Upper lobe of left lung (tissue), 6 donors: ENCODE results near the gene MILR1. TPM values are rescaled to one million over a fixed set of nuclear protein-coding genes. Genes with fewer than 3 reads are reported as not detected.

Experiments
- ATAC-seq, 2 donors: fragments of 200-7000 bp; cut with Tn5 transposase; one replicate each; pipeline ENCODE4 v1.9.1; 2022; ENCODE audit warnings: mild to moderate bottlenecking in 2 of 2, moderate library complexity in 2 of 2; ENCODE audit not compliant: low FRiP score in 2 of 2
- DNase-seq, 2 donors: peaks; one replicate each; pipeline ENCODE4 v3.0.0-alpha.2; 2019 to 2020
- H3K27ac ChIP-seq, 4 donors: fragments of 200-600 bp; sonication (generic); one replicate each; pipeline ENCODE4 v1.5.1; 2016 to 2019
- H3K27me3 ChIP-seq, 4 donors: fragments of 200-600 bp; sonication (generic); one replicate each; pipeline ENCODE4 v1.5.1; 2017 to 2019
- H3K36me3 ChIP-seq, 4 donors: fragments of 200-600 bp; sonication (generic); one replicate each; pipeline ENCODE4 v1.5.1; 2016 to 2019
- H3K4me1 ChIP-seq, 4 donors: fragments of 200-600 bp; sonication (generic); one replicate each; pipeline ENCODE4 v1.5.1; 2018 to 2019
- H3K4me3 ChIP-seq, 4 donors: fragments of 200-600 bp; sonication (generic); one replicate each; pipeline ENCODE4 v1.5.1; 2017 to 2019; ENCODE audit warnings: mild to moderate bottlenecking in 2 of 4, moderate library complexity in 1 of 4
- H3K9me3 ChIP-seq, 4 donors: fragments of 200-600 bp; sonication (generic); one replicate each; pipeline ENCODE4 v1.5.1; 2018 to 2019
- CTCF ChIP-seq, 6 experiments: fragments of 450-650 bp in 4 of 6; fragments of 200-600 bp in 2 of 6; sonication (generic) in 2 of 6; IDR thresholded peaks; one replicate each; pipeline ENCODE4 v1.5.1; 2016 to 2019; ENCODE audit warnings: antibody characterized with exemption in 6 of 6
- EP300 ChIP-seq, 4 donors: sonication (generic); formaldehyde crosslinking; IDR thresholded peaks; one replicate each; pipeline ENCODE4 v1.5.1; 2017; ENCODE audit warnings: antibody characterized with exemption in 4 of 4, control low read depth in 2 of 4
- POLR2A ChIP-seq, 4 donors: fragments of 450-650 bp; IDR thresholded peaks; one replicate each; pipeline ENCODE4 v1.5.1; 2016 to 2017; ENCODE audit warnings: antibody characterized with exemption in 4 of 4, mild to moderate bottlenecking in 2 of 4
- POLR2AphosphoS5 ChIP-seq, 2 donors: sonication (generic); formaldehyde crosslinking; IDR thresholded peaks; one replicate each; pipeline ENCODE4 v1.5.1; 2017; ENCODE audit warnings: antibody characterized with exemption in 2 of 2
- WGBS, 2 donors: methylation state at CpG; one replicate each; pipeline ENCODE4 v1.1.5; 2017 to 2018; 5-methylcytosine and 5-hydroxymethylcytosine counted together
- total RNA-seq, 6 donors: library from RNA; depleted of rRNA in 4 of 6; stranded (reverse); fragments of >200 nt in 4 of 6; gene quantifications; one replicate each; pipeline versions ENCODE4 v1.1.0 to v1.2.1, GENCODE V29; 2016 to 2021
- donor health status: DM: no; HTN: no; CAD: no; lungs with moderate emphysema.
- donor health status: DM: no; HTN: yes; CAD: no; lungs with severe emphysema.

MILR1 gene, protein sequence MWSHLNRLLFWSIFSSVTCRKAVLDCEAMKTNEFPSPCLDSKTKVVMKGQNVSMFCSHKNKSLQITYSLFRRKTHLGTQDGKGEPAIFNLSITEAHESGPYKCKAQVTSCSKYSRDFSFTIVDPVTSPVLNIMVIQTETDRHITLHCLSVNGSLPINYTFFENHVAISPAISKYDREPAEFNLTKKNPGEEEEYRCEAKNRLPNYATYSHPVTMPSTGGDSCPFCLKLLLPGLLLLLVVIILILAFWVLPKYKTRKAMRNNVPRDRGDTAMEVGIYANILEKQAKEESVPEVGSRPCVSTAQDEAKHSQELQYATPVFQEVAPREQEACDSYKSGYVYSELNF
- total RNA-seq: 10 to 100 TPM in 3 of 6 donors, 1 to 10 TPM in 3; 6.3 to 22.9 (median 10.2) TPM

- H3K27me3 ChIP-seq: no peaks in the 10 kb centered on the region
- ATAC-seq (peak; percentile 87 to 96), DNase-seq (peak in 1 of 2 donors; percentile 71)
- H3K36me3 ChIP-seq: no peaks in the 10 kb centered on the region
- WGBS, 2 donors: 35 to 37% methylated on average over 10 of the region's 10 CpGs
- H3K4me1 ChIP-seq: peaks cover 0 to 10% (median 5%) of the 10 kb centered on the region in 4 donors
- peak in 2 of 4 donors; percentile 18 to 48 for TF ChIP-seq POLR2A (IDR thresholded peaks at IDR 0.05)
- TF ChIP-seq POLR2AphosphoS5 (IDR thresholded peaks at IDR 0.05): peak; percentile 32 to 61
- TF ChIP-seq EP300 (IDR thresholded peaks at IDR 0.05): no peak
- peak within 1 kb of the TSS; percentile 68 to 87 (median 79) for H3K27ac ChIP-seq
- H3K9me3 ChIP-seq: no peaks in the 10 kb centered on the region
- H3K4me3 ChIP-seq: peak within 1 kb of the TSS in 2 of 4 donors; percentile 9 to 26
These were observed at the start of gene MILR1 for GRCh38 chr17:64448665-64449512. MILR1 (plus strand) TSS chr17:64449115; CDS start chr17:64449169, 54 bp downstream.

DNA sequence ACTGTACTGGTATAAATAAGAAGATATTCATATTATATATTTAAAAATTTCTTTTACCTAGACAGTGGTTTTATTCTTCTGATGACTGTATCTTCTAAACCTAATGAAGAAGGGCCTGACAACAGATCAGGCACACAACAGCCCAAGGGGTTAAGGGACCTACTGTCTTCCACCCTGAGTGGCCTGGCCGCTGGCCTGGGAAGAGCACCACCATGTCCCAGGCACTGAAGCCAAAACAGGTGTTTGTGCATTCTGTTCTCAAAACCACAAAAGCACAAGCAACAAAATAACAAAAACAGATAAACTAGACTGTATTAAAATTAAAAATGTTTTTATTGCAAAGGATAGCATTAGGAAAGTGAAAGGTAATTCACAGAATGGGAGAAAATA, 49.2 kb upstream of the MILR1 start:
- H3K36me3 ChIP-seq: no peaks in the 10 kb centered on the region
- H3K9me3 ChIP-seq: no peaks in the 10 kb centered on the region
- H3K27ac ChIP-seq: no peak overlapping the region
- DNase-seq (no peak), ATAC-seq (no peak)
- TF ChIP-seq EP300 (IDR thresholded peaks at IDR 0.05) (no peak), POLR2AphosphoS5 (IDR thresholded peaks at IDR 0.05) (no peak)
- 97% methylated on average over 1 of the region's 1 CpG for WGBS, 2 donors
- H3K27me3 ChIP-seq: no peaks in the 10 kb centered on the region
- H3K4me3 ChIP-seq: no peak overlapping the region
- peaks cover 4 to 16% (median 12%) of the 10 kb centered on the region in 4 donors for H3K4me1 ChIP-seq

DNA sequence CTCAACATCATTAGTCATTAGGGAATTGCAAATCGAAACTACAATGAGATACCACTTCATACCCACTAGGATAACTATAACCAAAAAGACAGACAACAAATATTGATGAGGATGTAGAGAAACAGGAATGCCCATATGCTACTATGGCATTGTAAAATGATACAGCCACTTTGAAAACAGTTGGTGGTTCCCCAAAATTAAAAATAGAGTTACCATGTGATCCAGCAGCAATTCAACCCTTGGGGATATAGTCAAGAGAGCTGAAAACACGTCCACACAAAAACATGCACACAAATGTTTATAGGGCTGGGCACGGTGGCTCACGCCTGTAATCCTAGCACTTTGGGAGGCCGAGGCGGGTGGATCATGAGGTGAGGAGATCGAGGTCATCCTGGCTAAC, 48.3 kb upstream of the MILR1 start:
- ATAC-seq: peak in 1 of 2 donors; percentile 34
- H3K9me3 ChIP-seq: no peaks in the 10 kb centered on the region
- peak overlapping the region in 2 of 4 donors; percentile 7 to 23 for H3K27ac ChIP-seq
- no peak overlapping the region for H3K4me3 ChIP-seq
- WGBS, 2 donors: 71 to 72% methylated on average over 7 of the region's 7 CpGs
- peaks cover 9 to 17% (median 14%) of the 10 kb centered on the region in 4 donors for H3K4me1 ChIP-seq
- H3K36me3 ChIP-seq: no peaks in the 10 kb centered on the region
- DNase-seq: no peak
- no peak for TF ChIP-seq POLR2A (IDR thresholded peaks at IDR 0.05)
- TF ChIP-seq POLR2AphosphoS5 (IDR thresholded peaks at IDR 0.05): no peak
- no peak for TF ChIP-seq CTCF (IDR thresholded peaks at IDR 0.05)
- no peak for TF ChIP-seq EP300 (IDR thresholded peaks at IDR 0.05)
- no peaks in the 10 kb centered on the region for H3K27me3 ChIP-seq

DNA sequence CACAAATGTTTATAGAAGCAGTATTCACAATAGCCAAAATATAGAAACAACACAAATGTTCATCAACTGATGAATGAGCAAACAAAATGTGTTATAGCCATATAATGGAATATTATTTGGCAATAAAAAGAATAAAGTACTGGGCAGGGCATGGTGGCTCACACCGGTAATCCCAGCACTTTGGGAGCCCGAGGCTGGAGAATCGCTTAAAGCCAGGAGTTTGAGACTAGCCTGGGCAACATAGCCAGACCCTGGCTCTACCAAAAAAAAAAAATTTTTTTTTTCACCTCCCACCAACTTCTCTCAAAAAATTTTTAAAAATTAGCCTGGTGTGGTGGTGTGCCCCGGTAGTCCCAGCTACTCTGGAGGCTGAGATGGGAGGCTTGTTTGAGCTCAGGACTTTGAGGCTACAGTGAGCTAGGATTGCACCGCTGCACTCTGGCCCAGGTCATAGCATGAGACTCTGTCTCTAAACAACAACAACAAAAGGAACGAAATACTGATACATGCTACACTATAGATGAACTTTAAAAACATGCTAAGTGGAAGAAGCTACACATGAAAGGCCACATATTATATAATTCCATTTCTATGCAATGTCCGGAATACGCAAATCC, 47.6 kb upstream of the MILR1 start:
- no peak for ATAC-seq
- no peak for DNase-seq
- no peak for TF ChIP-seq POLR2AphosphoS5 (IDR thresholded peaks at IDR 0.05)
- no peak for TF ChIP-seq POLR2A (IDR thresholded peaks at IDR 0.05)
- Histone ChIP-seq H3K4me1 (peaks cover 11 to 14% (median 11%) of the 10 kb centered on the region in 4 donors), H3K4me3 (no peak overlapping the region), H3K27ac (peak overlapping the region in 2 of 4 donors; percentile 7 to 23), H3K27me3 (no peaks in the 10 kb centered on the region), H3K9me3 (no peaks in the 10 kb centered on the region), H3K36me3 (no peaks in the 10 kb centered on the region)
- WGBS, 2 donors: 81 to 83% methylated on average over 8 of the region's 8 CpGs

DNA sequence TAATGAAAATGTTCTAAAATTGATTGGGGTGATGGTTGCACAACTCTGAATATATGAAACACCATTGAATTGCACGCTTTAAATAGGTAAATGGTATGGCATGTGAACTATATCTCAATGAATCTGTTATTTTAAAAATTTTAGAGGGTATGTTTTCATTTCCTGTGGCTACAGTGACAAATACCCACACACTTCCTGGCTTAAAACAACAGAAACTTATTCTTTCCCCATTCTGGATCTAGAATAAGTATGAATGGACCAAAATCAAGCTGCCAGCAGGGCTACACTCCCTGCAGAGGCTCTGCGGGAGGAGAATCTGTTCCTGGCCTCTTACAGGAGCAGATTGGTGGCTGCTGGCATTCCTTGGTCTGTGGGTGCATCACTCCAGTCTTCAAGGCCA, 47.0 kb upstream of the MILR1 start:
- Histone ChIP-seq H3K36me3 (no peaks in the 10 kb centered on the region), H3K9me3 (no peaks in the 10 kb centered on the region), H3K4me3 (no peak overlapping the region), H3K27me3 (no peaks in the 10 kb centered on the region), H3K27ac (no peak overlapping the region), H3K4me1 (peaks cover 8 to 20% (median 13%) of the 10 kb centered on the region in 4 donors)
- TF ChIP-seq EP300 (IDR thresholded peaks at IDR 0.05): no peak
- TF ChIP-seq POLR2AphosphoS5 (IDR thresholded peaks at IDR 0.05): no peak
- TF ChIP-seq CTCF (IDR thresholded peaks at IDR 0.05): no peak
- TF ChIP-seq POLR2A (IDR thresholded peaks at IDR 0.05): no peak
- WGBS, 2 donors: 69 to 78% methylated on average over 2 of the region's 2 CpGs
- DNase-seq: no peak
- no peak for ATAC-seq

GRCh38 chr17:64402469-64402868, 46.4 kb upstream of the MILR1 start:
- 94 to 95% methylated on average over 5 of the region's 5 CpGs for WGBS, 2 donors
- Histone ChIP-seq H3K4me1 (peaks cover 11 to 22% (median 14%) of the 10 kb centered on the region in 4 donors), H3K9me3 (no peaks in the 10 kb centered on the region), H3K36me3 (no peaks in the 10 kb centered on the region), H3K27me3 (no peaks in the 10 kb centered on the region), H3K4me3 (no peak overlapping the region), H3K27ac (peak overlapping the region in 2 of 4 donors; percentile 9 to 45)
- DNase-seq (no peak), ATAC-seq (no peak)
- TF ChIP-seq CTCF (IDR thresholded peaks at IDR 0.05): no peak
- TF ChIP-seq POLR2AphosphoS5 (IDR thresholded peaks at IDR 0.05): no peak
- no peak for TF ChIP-seq POLR2A (IDR thresholded peaks at IDR 0.05)
- no peak for TF ChIP-seq EP300 (IDR thresholded peaks at IDR 0.05)
